HG03558 (cell line): ENCODE measurements around the gene MADCAM1.
A peak's percentile ranks its signal among the peaks of the same experiment; 100 is the strongest.

Experiments used
- ATAC-seq: cut with Tn5 transposase; IDR thresholded peaks from one replicate; pipeline ENCODE4 v1.9.1; 2021; ENCODE audit warnings: moderate number of reproducible peaks; ENCODE audit not compliant: unreplicated experiment; ENCODE audit errors: extremely low read depth

The MADCAM1 gene

GRCh38 chr19:485583-486236 lies 10.6 kb upstream of the MADCAM1 start:
- no peak for ATAC-seq

GRCh38 chr19:488505-489417 lies 7.5 kb upstream of the MADCAM1 start:
- peak; percentile 69 for ATAC-seq

- no peak for ATAC-seq
Observed at GRCh38 chr19:489418-490196, 6.7 kb upstream of the MADCAM1 start.

GRCh38 chr19:491146-491741 lies 5.0 kb upstream of the MADCAM1 start:
- no peak for ATAC-seq

- no peak for ATAC-seq
Observed at GRCh38 chr19:492091-492531, 4.2 kb upstream of the MADCAM1 start.

- ATAC-seq = no peak
Observed at GRCh38 chr19:493391-494170, 2.7 kb upstream of the MADCAM1 start.

- ATAC-seq = no peak
Observed at GRCh38 chr19:494171-495080, 1.9 kb upstream of the MADCAM1 start.

- ATAC-seq = no peak
Observed at GRCh38 chr19:495081-495401, 1.2 kb upstream of the MADCAM1 start.

GRCh38 chr19:495402-496111 lies 729 bp upstream of the MADCAM1 start:
- no peak for ATAC-seq

- no peak for ATAC-seq
Observed at GRCh38 chr19:496986-497385, 700 bp downstream of the MADCAM1 start.

- no peak for ATAC-seq
Observed at GRCh38 chr19:497491-497868, 1.2 kb downstream of the MADCAM1 start.

GRCh38 chr19:497869-498510 lies 1.7 kb downstream of the MADCAM1 start:
- no peak for ATAC-seq

GRCh38 chr19:498511-498891 lies 2.2 kb downstream of the MADCAM1 start:
- ATAC-seq = no peak

- ATAC-seq = no peak
Observed at GRCh38 chr19:498977-499623, 2.8 kb downstream of the MADCAM1 start.

GRCh38 chr19:501646-502045 lies 5.4 kb downstream of the MADCAM1 start:
- no peak for ATAC-seq

GRCh38 chr19:504616-505015 lies 8.3 kb downstream of the MADCAM1 start:
- ATAC-seq = no peak
